ENCODE measurements around the gene KDM4B.
"Not testable (repeated sequence)": the region's sequence is repeated elsewhere in the genome, so short reads cannot be mapped to it uniquely, and the experiment has no call there.

Gene KDM4B

DNA sequence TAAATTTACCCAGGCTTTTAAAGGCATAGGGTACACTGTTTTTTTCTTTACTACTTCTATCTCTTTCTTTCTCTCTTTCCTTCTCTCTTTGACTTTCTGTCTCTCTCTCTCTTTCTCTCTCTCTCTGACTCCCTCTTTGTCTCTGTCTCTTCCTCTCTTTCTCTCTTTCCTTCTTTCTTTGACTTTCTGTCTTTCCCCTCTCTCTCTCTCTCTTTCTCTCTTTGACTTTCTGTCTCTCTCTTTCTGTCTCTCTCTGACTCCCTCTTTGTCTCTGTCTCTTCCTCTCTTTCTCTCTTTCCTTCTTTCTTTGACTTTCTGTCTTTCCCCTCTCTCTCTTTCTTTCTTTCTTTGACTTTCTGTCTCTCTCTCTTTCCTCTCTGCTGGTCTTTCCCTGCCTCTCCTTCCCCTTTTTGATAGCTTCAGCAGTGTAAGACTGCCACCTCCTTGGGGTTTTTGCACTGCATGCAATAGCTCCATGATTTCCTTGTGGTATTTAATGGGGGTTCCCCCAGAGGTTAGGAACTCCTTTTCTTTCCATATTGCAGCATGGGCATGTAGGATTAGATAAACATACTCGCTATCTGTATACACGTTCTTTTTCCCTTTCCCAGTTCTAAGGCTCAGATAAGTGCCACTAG, 191.4 kb downstream of the KDM4B start:
- not testable (repeated sequence) for DNase-seq (ENCODE audit: low read depth in 1 of 2, low spot score in 1 of 2)

DNA sequence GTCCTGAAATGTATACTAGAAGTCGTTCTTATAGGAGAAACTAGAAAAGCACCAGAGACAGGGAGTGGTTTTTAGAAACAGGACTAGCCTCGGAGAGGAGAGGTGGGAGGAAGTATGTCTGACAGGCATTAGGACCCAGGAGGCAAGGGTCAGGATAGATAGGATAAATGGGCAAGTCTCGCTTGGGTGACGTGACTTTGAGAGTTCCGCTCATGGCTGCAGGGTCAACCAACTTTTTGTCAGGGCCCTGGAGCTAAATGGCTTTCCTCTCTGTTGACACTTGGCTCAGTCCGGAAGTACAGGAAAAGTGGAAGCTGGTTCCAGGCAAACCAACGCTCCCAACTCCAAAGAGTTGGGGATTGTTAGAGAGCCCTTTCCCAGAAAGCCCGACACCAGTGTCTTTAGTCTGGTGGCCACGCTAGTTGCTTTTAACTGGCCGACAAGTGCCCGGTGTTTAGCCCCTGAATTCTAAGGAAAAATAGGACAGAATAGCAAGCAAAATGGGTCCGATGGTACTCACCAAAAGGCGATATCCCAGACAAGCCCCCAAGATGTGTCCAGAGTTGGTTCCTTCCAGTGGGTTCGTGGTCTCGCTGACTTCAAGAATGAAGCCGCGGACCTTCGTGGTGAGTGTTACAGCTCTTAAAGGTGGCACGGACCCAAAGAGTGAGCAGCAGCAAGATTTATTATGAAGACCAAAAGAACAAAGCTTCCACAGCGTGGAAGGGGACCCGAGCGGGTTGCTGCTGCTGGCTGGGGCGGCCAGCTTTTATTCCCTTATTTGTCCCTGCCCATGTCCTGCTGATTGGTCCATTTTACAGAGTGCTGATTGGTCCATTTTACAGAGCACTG, 196.2 kb downstream of the KDM4B start:
- not testable (repeated sequence) for DNase-seq (ENCODE audit: low read depth in 1 of 2, low spot score in 1 of 2)

DNA sequence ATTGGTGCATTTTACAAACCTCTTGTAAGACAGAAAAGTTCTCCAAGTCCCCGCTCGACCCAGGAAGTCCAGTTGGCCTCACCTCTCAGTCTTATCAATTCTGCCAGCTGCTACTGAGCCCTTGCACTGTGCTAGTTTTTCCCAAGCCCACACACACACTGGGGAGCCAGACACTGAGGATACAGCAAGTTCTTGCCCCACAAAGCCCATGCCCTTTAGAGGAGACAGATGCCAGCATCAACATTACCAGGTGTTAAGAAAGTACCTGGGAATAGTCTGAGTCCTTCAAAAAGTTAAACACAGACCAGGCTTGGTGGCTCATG, 196.7 kb downstream of the KDM4B start:
- no peak for DNase-seq (ENCODE audit: low read depth in 1 of 2, low spot score in 1 of 2)

DNA sequence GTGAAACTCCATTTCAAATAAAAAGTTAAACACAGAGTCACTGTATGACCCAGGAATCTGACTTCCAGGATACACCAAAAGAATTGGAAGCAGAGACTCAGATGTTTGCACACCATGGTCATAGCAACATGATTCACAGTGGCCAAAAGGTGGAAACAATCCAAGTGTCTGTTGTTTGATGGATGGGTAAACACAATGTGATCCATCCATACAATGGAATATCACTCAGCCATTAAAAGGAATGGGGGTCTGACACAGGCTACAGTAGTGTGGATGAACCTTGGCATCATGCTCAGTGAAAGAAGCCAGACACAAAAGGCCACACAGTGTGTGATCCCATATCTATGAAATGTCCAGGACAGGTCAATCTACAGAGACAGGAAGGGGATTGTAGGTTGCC, 197.3 kb downstream of the KDM4B start:
- DNase-seq (ENCODE audit: low read depth in 1 of 2, low spot score in 1 of 2), result no peak

DNA sequence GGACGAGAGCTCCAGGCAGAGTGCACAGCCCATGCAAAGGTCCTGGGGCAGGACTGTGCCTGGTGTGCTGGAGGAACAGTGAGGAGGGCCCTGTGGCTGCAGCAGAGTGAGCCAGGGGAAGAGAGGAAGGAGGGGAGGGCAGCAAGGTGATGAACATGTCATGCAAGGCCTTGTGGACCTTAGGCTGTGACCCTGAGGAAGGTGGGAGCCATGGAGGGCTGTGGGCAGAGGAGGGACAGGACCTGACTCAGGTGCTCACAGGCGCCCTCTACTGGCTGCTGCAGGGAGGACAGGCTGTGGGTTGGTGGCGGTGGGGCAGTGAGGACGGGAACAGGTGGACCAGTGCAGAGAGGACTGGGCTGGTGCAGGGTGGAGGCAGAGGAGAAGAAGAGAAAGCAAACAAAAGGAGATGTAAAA, 201.4 kb downstream of the KDM4B start:
- DNase-seq (ENCODE audit: low read depth in 1 of 2, low spot score in 1 of 2), result peak; percentile 14 to 21

DNA sequence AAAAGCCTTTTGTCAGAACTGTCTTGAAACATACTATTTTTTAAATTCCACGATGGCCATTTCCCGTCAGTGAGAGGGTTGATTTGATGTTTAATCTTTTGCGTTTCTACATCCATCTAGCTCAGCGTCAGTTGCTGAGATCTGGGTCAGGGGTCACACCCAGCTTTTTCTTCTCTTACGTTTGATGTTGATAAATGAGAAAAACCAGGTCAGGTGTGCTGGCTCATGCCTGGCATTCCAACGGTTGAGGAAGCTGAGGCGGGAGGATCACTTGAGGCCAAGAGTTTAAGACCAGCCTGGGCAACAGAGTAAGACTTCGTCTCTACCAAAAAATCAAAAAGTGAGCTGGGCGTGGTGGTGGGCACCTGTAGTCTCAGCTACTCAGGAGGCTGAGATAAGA, 202.8 kb downstream of the KDM4B start:
- no peak for DNase-seq (ENCODE audit: low read depth in 1 of 2, low spot score in 1 of 2)

DNA sequence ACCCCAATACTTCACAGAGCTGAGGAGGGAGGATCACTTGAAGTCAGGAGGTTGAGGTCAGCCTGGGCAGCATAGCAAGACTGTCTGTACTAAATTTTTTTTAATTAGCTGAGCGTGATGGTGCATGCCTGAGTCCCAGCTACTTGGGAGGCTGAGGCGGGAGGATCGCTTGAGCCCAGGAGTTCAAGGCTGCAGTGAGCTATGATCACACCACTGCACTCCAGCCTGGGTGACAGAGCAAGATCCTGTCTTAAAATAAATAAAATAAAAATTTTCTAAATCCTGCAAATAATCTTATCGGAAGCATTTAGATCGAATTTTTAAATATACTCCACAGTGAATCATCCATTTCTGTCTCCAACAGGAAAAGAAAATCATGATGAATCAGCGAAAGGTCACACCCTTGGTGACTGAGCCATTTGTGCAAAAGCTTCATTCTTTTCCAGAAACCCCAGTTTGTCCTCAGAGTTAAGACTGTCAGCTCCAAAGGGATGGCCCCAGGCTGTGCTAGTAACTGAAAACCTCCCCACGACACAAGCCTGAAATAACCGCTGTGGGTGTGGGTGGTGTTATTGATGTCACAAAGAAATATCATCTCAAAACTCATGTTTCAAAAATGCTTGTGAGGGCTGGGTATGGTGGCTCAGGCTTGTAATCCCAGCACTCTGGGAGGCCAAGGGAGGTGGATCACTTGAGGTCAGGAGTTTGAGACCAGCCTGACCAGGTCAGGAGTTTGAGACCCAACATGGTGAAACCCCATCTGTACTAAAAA, 204.1 kb downstream of the KDM4B start:
- DNase-seq (ENCODE audit: low read depth in 1 of 2, low spot score in 1 of 2), result no peak

DNA sequence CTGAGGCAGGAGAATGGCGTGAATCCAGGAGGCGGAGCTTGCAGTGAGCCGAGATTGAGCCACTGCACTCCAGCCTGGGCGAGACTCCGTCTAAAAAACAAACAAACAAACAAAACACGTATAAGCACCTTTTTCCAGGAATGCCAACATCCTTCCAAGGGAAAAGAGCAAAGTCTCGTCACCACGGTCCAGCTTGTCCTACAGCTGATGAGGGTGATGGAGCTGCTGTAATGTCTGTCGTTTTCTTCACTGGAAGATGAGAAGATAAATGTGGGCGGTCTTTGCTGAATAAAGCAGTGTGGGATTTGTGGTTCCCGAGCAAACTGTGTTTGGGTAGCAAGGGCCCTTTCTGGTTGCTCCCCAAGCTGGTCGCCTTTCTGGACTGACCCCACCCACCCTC, 205.1 kb downstream of the KDM4B start:
- DNase-seq (ENCODE audit: low read depth in 1 of 2, low spot score in 1 of 2), result no peak

DNA sequence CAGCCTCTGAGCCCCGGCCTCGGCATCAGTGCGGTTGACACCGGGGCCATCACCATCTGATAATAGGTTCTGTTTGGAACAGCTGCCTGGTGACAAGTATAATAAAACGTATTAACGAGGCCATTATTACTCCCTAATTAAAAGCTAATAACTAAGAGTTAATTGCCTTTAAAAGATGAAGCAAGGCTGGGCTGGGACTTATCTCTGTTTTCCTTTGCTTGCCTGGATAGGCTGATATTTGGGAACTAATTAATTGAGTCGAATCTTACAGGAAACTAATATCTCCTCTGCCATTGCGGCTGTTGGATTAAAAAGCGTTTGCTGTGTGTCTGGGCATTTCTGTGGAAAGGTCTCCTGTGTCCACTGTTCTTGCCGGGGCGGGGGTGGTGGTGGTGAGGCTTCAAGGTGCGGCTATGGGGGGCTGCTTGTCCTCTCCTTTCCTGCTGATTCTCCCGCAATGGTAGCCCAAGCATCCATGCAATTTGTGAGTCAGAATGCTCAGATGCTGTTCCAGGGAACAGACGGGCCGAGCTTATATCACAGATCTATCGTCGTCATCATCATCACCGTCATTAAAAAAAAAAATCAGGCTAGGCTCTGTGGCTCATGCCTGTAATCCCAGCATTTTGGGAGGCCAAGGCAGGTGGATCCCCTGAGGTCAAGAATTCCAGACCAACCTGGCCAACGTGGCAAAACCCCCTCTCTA, 209.0 kb downstream of the KDM4B start:
- DNase-seq (ENCODE audit: low read depth in 1 of 2, low spot score in 1 of 2), result no peak

DNA sequence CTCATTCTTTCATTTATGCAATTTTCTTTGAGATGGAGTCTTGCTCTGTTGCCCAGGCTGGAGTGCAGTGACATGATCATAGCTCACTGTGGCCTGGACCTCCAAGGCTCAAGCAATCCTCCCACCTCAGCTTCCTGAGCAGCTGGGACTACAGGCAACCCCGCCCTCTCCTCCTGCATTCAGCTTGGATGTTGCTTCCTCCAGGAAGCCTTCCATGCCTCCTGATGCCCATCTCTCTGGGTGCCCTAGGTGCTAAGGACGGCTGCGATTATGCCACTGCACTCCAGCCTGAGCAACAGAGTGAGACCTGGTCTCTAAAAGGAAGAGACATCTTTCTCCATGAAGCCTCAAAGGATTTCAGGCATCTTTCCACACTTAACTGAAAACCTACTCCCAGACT, 209.9 kb downstream of the KDM4B start:
- no peak for DNase-seq (ENCODE audit: low read depth in 1 of 2, low spot score in 1 of 2)

DNA sequence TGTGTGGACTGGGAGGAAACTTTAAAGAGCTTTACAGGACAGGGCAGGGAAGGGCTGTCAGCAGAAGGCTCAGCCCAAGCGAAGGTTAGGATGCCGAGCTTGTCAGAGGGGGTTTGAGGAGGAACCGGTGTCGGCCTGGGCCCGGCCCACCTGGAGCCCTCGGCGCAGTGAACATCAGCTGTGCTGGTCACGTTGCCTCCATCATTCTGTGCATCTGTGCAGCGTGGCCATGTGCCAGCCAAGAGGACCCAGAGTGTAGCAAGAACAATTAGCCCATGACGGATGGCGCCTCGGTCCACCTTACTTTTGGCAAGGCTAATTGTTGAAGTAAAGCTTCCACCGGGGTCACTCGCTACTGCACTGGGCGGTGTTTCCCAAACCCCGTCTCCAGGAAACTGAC, 210.3 kb downstream of the KDM4B start:
- no peak for DNase-seq (ENCODE audit: low read depth in 1 of 2, low spot score in 1 of 2)

DNA sequence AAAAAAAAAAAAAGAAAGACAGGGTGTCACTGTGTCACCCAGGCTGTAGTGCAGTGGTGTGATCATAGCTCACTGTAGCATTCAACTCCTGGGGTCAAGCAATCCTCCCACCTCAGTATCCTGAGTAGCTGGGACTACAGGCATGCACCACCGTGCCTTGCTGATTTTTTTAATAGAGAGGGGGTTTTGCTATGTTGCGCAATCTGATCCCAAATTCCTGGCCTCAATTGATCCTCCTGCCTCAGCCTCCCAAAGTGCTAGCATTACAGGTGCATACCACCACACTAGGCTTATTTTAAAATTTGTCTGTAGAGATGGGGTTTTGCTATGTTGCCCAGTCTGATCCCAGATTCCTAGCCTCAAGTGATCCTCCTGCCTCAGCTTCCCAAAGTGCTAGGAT, 212.4 kb downstream of the KDM4B start:
- DNase-seq (ENCODE audit: low read depth in 1 of 2, low spot score in 1 of 2), result no peak

DNA sequence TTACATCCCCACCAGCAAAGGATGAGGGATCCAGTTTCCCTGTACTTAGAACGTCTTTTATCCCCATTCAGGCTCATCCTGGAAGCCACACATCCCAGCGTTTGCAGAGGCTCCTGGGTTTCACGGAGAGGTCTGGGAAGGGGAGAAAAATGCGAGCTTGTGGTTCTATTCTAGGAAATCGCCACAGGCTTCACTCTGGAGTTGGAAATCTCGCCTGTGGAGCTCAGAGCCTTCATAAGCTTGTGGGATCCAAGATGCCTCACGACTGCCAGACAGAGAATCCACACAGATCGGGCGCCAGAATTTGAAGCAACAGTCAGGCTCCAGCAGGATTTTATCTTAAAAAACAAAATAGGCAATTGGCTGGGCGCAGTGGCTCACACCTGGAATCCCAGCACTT, 213.8 kb downstream of the KDM4B start:
- no peak for DNase-seq (ENCODE audit: low read depth in 1 of 2, low spot score in 1 of 2)

DNA sequence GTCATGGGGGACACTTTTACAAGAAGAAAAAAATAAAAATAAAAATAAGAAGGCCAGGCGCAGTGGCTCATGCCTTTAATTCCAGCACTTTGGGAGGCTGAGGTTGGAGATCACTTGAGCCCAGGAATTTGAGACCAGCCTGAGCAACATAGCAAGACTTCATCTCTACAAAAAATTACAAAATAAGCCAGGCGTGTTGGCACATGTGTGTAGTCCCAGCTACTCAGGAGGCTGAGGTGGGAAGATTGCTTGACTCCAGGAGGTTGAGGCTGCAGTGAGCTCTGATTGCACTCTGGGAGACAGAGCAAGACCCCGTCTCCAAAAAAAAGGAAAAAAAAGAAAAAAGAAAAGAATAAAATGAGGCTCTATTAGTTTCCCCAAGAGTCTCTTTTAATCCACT, 214.7 kb downstream of the KDM4B start:
- no peak for DNase-seq (ENCODE audit: low read depth in 1 of 2, low spot score in 1 of 2)

DNA sequence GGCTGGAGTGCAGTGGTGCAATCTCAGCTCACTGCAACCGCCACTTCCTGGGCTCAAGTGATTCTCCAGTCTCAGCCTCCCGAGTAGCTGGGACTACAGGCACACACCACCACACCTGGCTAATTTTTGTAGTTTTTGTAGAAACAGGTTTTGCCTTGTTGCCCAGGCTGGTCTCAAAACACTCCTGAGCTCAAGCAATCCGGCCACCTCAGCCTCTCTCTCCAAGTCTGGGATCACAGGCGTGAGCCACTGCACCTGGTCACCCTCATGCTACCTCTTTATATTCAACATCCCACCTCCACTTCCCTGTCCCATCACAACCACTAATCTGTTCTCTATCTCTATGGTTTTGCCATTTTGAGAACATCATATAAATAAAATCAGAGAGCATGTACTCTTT, 216.0 kb downstream of the KDM4B start:
- no peak for DNase-seq (ENCODE audit: low read depth in 1 of 2, low spot score in 1 of 2)

DNA sequence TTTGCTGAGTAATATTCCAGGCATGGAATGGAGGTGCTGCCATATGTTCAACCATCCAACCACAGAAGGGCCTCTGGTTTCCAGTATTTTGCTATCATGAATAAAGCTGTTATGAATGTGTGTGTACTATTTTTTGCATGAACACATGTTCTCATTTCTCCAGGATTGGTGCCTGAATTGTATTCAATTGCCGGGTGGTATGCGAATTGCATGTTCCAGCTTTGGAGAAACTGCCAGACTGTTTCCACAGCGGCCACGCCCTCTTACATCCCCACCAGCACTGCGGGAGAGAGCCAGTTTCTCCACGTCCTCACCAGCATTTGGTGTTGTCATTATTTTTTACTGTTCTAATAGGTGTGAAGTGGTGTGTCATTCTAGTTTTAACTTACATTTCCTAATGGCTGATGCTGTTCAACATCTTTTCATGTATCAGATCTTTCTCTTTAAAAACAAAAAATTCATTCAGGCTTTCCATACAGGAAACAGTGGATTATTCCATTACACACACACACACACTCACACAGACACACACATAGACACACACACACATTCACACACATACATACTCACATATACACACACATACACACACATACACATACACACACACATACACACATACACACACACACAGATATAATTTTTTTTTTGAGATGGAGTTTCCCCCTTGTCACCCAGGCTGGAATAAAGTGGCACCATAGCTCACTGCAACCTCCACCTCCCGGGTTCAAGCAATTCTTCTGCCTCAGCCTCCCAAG, 217.6 kb downstream of the KDM4B start:
- DNase-seq (ENCODE audit: low read depth in 1 of 2, low spot score in 1 of 2), result no peak

DNA sequence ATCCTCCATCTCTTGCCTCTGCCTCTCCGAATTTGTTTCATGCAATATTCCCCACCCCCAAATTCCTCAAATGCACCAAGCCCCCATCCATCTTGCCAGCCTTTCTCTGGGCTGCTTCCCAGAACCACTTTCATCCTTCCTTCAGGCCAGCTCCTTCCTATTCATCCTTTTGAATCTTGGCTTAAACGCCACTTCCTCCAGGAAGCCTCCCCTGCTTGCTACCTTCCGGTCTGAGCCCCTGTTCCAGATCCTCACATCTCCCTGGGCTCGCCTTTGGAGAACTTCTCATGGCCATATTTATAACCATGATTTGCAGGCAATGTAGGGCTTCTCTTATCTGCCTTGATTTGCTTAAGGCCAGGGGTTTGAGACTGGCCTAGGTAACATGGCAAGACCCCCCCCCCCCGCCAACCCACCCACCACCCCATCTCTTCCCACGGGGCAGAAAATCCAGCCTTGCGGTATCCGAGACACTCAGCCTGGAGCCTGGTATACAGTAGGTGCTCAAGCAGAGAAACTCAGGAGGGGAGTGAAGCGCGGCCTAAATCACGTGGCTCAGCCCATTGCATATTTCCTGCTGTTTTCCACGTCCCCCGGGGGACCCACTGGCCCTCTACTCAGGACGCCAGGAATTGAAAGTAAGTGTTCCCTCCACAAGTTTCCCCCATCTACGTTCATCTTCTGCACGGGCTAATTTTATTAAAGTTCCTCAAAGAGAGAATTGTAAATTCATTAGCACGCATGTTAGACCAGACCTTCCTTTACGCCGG, 219.8 kb downstream of the KDM4B start:
- no peak for DNase-seq (ENCODE audit: low read depth in 1 of 2, low spot score in 1 of 2)

DNA sequence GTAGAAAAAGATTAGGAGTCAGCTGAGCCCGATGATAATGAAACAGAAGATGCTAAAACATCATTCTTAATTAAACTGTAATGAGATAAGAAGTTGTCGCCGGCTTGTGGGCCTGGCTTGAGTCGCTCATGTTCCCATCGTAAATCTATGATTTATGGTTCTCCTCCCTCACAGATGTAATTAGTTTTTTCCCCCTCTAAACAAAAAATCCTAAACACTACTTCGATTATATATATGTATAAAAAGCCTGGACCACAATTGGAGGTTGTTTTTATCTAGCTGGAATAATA, 220.3 kb downstream of the KDM4B start:
- no peak for DNase-seq (ENCODE audit: low read depth in 1 of 2, low spot score in 1 of 2)

DNA sequence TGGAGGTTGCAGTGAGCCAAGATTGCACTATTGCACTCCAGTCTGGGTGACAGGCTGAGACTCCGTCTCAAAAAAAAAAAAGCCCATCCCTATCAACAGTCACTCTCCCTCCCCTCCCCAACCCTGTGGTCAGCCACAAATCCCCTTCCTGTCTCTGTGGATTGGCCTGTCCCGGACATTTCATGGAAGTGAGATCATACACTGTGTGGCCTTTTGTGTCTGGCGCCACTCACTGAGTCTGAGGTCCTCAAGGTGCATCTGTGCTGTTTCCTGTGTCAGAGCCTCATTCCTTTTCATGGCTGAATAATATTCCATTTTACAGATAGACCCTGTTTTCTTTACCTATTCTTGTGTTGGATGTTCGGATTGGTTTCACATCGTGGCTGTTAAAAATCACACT, 222.2 kb downstream of the KDM4B start:
- DNase-seq (ENCODE audit: low read depth in 1 of 2, low spot score in 1 of 2), result no peak

DNA sequence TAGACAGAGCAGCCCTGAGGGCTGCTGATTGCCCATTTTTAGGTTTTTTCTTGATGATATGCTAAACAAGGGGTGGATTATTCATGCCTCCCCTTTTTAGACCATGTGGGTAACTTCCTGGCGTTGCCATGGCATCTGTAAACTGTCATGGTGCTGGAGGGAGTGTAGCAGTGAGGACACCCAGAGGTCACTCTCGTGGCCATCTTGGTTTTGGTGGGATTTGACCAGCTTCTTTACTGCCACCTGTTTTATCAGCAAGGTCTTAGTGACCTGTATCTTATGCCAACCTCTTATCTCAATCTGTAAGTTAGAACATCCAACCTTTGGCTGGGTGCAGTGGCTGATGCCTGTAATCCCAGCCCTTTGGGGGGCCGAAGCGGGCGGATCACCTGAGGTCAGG, 223.7 kb downstream of the KDM4B start:
- DNase-seq (ENCODE audit: low read depth in 1 of 2, low spot score in 1 of 2), result no peak

All from activated T-helper 1 cell treated with anti-CD3 and anti-CD28 coated beads, Interleukin-2, amount 50 U/mL, for 16 hours (primary cell).